ENCODE results near the gene RACGAP1. TPM values are rescaled to one million over a fixed set of nuclear protein-coding genes. Genes with fewer than 3 reads are reported as not detected.
A peak's percentile ranks its signal among the peaks of the same experiment; 100 is the strongest.

Gene RACGAP1
- total RNA-seq, 3 donors from 2014 or later = 22.6 to 26.0 (median 25.6) TPM

GRCh38 chr12:49957570-49957967 is 67.7 kb downstream of the RACGAP1 start:
- no peaks in the 10 kb centered on the region for H3K9me3 Mint-ChIP-seq
- DNase-seq = no peak
- no peaks in the 10 kb centered on the region for H3K36me3 Mint-ChIP-seq (ENCODE audit: insufficient read depth)
- ATAC-seq = no peak
- no peak overlapping the region for H3K4me3 Mint-ChIP-seq
- peaks cover 8% of the 10 kb centered on the region for H3K4me1 Mint-ChIP-seq (ENCODE audit: low read depth)
- H3K27me3 Mint-ChIP-seq (ENCODE audit: low read depth) = peaks cover 73% of the 10 kb centered on the region

GRCh38 chr12:49956663-49957569 is 68.4 kb downstream of the RACGAP1 start:
- H3K4me1 Mint-ChIP-seq (ENCODE audit: low read depth) = peaks cover 8% of the 10 kb centered on the region
- peaks cover 66% of the 10 kb centered on the region for H3K27me3 Mint-ChIP-seq (ENCODE audit: low read depth)
- no peak overlapping the region for H3K4me3 Mint-ChIP-seq
- no peaks in the 10 kb centered on the region for H3K9me3 Mint-ChIP-seq
- H3K36me3 Mint-ChIP-seq (ENCODE audit: insufficient read depth) = no peaks in the 10 kb centered on the region
- ATAC-seq (no peak), DNase-seq (no peak)

GRCh38 chr12:49955899-49956662 is 69.2 kb downstream of the RACGAP1 start:
- Mint-ChIP-seq H3K9me3 (no peaks in the 10 kb centered on the region), H3K27me3 (ENCODE audit: low read depth) (peaks cover 64% of the 10 kb centered on the region), H3K4me3 (no peak overlapping the region), H3K36me3 (ENCODE audit: insufficient read depth) (no peaks in the 10 kb centered on the region), H3K4me1 (ENCODE audit: low read depth) (peaks cover 8% of the 10 kb centered on the region)
- DNase-seq (no peak), ATAC-seq (peak in 1 of 2 donors; percentile 11)

- H3K4me3 Mint-ChIP-seq = no peak overlapping the region
- no peaks in the 10 kb centered on the region for H3K36me3 Mint-ChIP-seq (ENCODE audit: insufficient read depth)
- H3K4me1 Mint-ChIP-seq (ENCODE audit: low read depth) = peaks cover 3% of the 10 kb centered on the region
- DNase-seq = no peak
- ATAC-seq = peak; percentile 39 to 42
- no peaks in the 10 kb centered on the region for H3K9me3 Mint-ChIP-seq
- peaks cover 57% of the 10 kb centered on the region for H3K27me3 Mint-ChIP-seq (ENCODE audit: low read depth)
Measured at GRCh38 chr12:49954863-49955830, 70.1 kb downstream of the RACGAP1 start.

- ATAC-seq (no peak), DNase-seq (no peak)
- H3K36me3 Mint-ChIP-seq (ENCODE audit: insufficient read depth) = no peaks in the 10 kb centered on the region
- peaks cover 3% of the 10 kb centered on the region for H3K4me1 Mint-ChIP-seq (ENCODE audit: low read depth)
- H3K27me3 Mint-ChIP-seq (ENCODE audit: low read depth) = peaks cover 48% of the 10 kb centered on the region
- no peak overlapping the region for H3K4me3 Mint-ChIP-seq
- no peaks in the 10 kb centered on the region for H3K9me3 Mint-ChIP-seq
Measured at GRCh38 chr12:49953961-49954846, 71.1 kb downstream of the RACGAP1 start.

GRCh38 chr12:49953151-49953550 is 72.1 kb downstream of the RACGAP1 start:
- DNase-seq (no peak), ATAC-seq (no peak)
- no peaks in the 10 kb centered on the region for H3K9me3 Mint-ChIP-seq
- peaks cover 3% of the 10 kb centered on the region for H3K4me1 Mint-ChIP-seq (ENCODE audit: low read depth)
- H3K27me3 Mint-ChIP-seq (ENCODE audit: low read depth) = peaks cover 38% of the 10 kb centered on the region
- no peak overlapping the region for H3K4me3 Mint-ChIP-seq
- H3K36me3 Mint-ChIP-seq (ENCODE audit: insufficient read depth) = no peaks in the 10 kb centered on the region

- no peaks in the 10 kb centered on the region for H3K36me3 Mint-ChIP-seq (ENCODE audit: insufficient read depth)
- no peaks in the 10 kb centered on the region for H3K9me3 Mint-ChIP-seq
- DNase-seq (no peak), ATAC-seq (no peak)
- no peak overlapping the region for H3K4me3 Mint-ChIP-seq
- peaks cover 34% of the 10 kb centered on the region for H3K27me3 Mint-ChIP-seq (ENCODE audit: low read depth)
- H3K4me1 Mint-ChIP-seq (ENCODE audit: low read depth) = peaks cover 3% of the 10 kb centered on the region
Measured at GRCh38 chr12:49952391-49953055, 72.8 kb downstream of the RACGAP1 start.

- no peak overlapping the region for H3K4me3 Mint-ChIP-seq
- peaks cover 26% of the 10 kb centered on the region for H3K27me3 Mint-ChIP-seq (ENCODE audit: low read depth)
- no peaks in the 10 kb centered on the region for H3K9me3 Mint-ChIP-seq
- ATAC-seq = no peak
- H3K4me1 Mint-ChIP-seq (ENCODE audit: low read depth) = peaks cover 3% of the 10 kb centered on the region
- DNase-seq = no peak
- no peaks in the 10 kb centered on the region for H3K36me3 Mint-ChIP-seq (ENCODE audit: insufficient read depth)
Measured at GRCh38 chr12:49951411-49952240, 73.7 kb downstream of the RACGAP1 start.

GRCh38 chr12:49950273-49951251 is 74.7 kb downstream of the RACGAP1 start, which contains the start of gene AQP2:
AQP2 (plus strand) TSS chr12:49950737; CDS start chr12:49950831, 94 bp downstream.
- H3K27me3 Mint-ChIP-seq (ENCODE audit: low read depth) = peaks cover 17% of the 10 kb centered on the region
- no peak for ATAC-seq
- DNase-seq = no peak
- no peaks in the 10 kb centered on the region for H3K36me3 Mint-ChIP-seq (ENCODE audit: insufficient read depth)
- H3K4me3 Mint-ChIP-seq = no peak within 1 kb of the TSS
- H3K4me1 Mint-ChIP-seq (ENCODE audit: low read depth) = peaks cover 11% of the 10 kb centered on the region
- no peaks in the 10 kb centered on the region for H3K9me3 Mint-ChIP-seq

- Mint-ChIP-seq H3K9me3 (no peaks in the 10 kb centered on the region), H3K4me1 (ENCODE audit: low read depth) (peaks cover 16% of the 10 kb centered on the region), H3K36me3 (ENCODE audit: insufficient read depth) (no peaks in the 10 kb centered on the region), H3K27me3 (ENCODE audit: low read depth) (peaks cover 15% of the 10 kb centered on the region), H3K4me3 (no peak overlapping the region)
- no peak for ATAC-seq
- no peak for DNase-seq
Measured at GRCh38 chr12:49949866-49950265, 75.4 kb downstream of the RACGAP1 start.

Measured in activated T-cell treated with anti-CD3 and anti-CD28 coated beads, Interleukin-2, amount 50 U/mL, for 4 hours (primary cell).